Memory B cell (primary cell): ENCODE measurements around the gene CXXC5.

Experiments
- ATAC-seq: fragments of 150-1000 bp; cut with Tn5 transposase; 2 replicates; pipeline ENCODE4 v1.10.0; 2021; ENCODE audit warnings: low read depth, mild to moderate bottlenecking, moderate library complexity
- DNase-seq, 2 donors: peaks; one replicate each; pipeline ENCODE4 v3.0.0; 2022; ENCODE audit warnings: low spot score in 2 of 2
- H3K27ac Mint-ChIP-seq: one replicate; pipeline ENCODE4 v1.8.0; 2022; ENCODE audit warnings: mild to moderate bottlenecking, moderate library complexity, mixed read lengths
- H3K27me3 Mint-ChIP-seq: one replicate; pipeline ENCODE4 v1.8.0; 2022; ENCODE audit warnings: mixed read lengths
- H3K36me3 Mint-ChIP-seq: one replicate; pipeline ENCODE4 v1.8.0; 2022; ENCODE audit warnings: mild to moderate bottlenecking, mixed read lengths
- H3K4me1 Mint-ChIP-seq: one replicate; pipeline ENCODE4 v1.8.0; 2022; ENCODE audit warnings: mixed read lengths
- H3K4me3 Mint-ChIP-seq: one replicate; pipeline ENCODE4 v1.8.0; 2022; ENCODE audit warnings: mild to moderate bottlenecking, moderate library complexity, mixed read lengths
- H3K9me3 Mint-ChIP-seq: one replicate; pipeline ENCODE4 v1.8.0; 2022; ENCODE audit warnings: mixed read lengths

The CXXC5 gene

GRCh38 chr5:139690064-139690802, 42.1 kb downstream of the CXXC5 start:
- H3K4me3 Mint-ChIP-seq = peak overlapping the region; percentile 54
- ATAC-seq (peak; percentile 61), DNase-seq (no peak)
- H3K27me3 Mint-ChIP-seq = no peaks in the 10 kb centered on the region
- H3K9me3 Mint-ChIP-seq = no peaks in the 10 kb centered on the region
- H3K36me3 Mint-ChIP-seq = peaks cover 4% of the 10 kb centered on the region
- H3K27ac Mint-ChIP-seq = peak overlapping the region; percentile 77
- H3K4me1 Mint-ChIP-seq = peaks cover 32% of the 10 kb centered on the region

DNA sequence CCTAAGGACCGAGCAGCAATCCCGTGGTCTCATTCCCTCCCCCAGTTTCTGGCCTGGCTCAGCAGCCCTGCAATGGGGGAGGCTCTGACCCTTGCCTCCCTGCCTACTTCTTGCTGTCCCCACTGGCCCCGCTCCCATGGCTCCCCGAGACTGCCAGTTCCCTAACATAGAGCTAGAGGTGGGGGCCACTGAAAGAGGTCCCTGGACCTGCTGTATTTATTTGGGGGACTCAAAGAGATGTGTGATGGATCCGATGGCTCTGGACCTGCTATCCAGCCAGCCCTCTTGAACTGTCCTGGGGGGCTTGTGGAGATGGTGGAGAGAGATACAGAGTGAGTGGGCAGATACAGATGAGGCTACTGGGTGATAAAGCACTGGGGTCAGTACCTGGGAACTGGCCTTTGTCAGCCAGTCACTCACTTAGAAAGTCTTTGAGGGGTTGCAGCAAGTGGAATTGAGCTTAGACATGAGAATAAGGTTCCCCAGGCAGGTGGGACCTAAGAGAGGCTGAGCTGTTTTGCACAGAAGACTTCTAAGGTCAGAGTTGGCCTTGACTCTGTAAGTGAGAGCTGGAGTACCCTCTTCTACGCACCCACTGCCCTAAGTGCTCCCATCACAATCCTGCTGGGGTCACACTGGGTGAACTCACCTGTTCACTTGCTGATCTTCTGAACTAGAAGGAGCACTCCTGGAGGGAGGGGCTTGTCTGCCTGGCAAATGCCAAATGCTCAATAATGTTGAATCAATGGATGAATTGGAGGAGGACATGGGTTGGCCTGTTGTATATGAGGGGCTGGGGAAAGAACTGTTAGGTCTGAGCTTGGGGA, 42.9 kb downstream of the CXXC5 start:
- H3K4me1 Mint-ChIP-seq = peaks cover 27% of the 10 kb centered on the region
- H3K9me3 Mint-ChIP-seq = no peaks in the 10 kb centered on the region
- H3K4me3 Mint-ChIP-seq = no peak overlapping the region
- DNase-seq (no peak), ATAC-seq (no peak)
- H3K27ac Mint-ChIP-seq = peak overlapping the region; percentile 55
- no peaks in the 10 kb centered on the region for H3K27me3 Mint-ChIP-seq
- H3K36me3 Mint-ChIP-seq = no peaks in the 10 kb centered on the region

DNA sequence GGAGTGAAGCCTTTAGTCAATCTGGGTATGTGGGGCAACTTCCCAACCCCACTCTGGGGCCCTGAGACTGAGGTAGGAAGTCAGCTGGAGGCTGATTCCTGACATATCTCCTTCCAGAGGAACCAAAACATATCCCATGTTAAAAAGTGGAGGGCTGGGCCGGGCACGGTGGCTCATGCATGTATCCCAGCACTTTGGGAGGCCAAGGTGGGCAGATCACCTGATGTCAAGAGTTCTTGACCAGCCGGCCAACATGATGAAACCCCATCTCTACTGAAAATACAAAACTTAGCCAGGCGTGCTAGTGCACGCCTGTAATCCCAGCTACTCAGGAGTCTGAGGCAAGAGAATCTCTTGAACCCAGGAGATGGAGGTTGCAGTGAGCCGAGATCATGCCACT, 44.0 kb downstream of the CXXC5 start:
- Mint-ChIP-seq H3K36me3 (no peaks in the 10 kb centered on the region), H3K27ac (peak overlapping the region; percentile 15), H3K27me3 (peaks cover 4% of the 10 kb centered on the region), H3K4me1 (peaks cover 24% of the 10 kb centered on the region), H3K9me3 (no peaks in the 10 kb centered on the region), H3K4me3 (no peak overlapping the region)
- no peak for DNase-seq
- ATAC-seq = no peak

GRCh38 chr5:139692679-139693308, 44.6 kb downstream of the CXXC5 start:
- DNase-seq = no peak
- peaks cover 21% of the 10 kb centered on the region for H3K4me1 Mint-ChIP-seq
- H3K27me3 Mint-ChIP-seq = peaks cover 4% of the 10 kb centered on the region
- H3K36me3 Mint-ChIP-seq = no peaks in the 10 kb centered on the region
- ATAC-seq = no peak
- no peaks in the 10 kb centered on the region for H3K9me3 Mint-ChIP-seq
- H3K4me3 Mint-ChIP-seq = no peak overlapping the region
- H3K27ac Mint-ChIP-seq = no peak overlapping the region

DNA sequence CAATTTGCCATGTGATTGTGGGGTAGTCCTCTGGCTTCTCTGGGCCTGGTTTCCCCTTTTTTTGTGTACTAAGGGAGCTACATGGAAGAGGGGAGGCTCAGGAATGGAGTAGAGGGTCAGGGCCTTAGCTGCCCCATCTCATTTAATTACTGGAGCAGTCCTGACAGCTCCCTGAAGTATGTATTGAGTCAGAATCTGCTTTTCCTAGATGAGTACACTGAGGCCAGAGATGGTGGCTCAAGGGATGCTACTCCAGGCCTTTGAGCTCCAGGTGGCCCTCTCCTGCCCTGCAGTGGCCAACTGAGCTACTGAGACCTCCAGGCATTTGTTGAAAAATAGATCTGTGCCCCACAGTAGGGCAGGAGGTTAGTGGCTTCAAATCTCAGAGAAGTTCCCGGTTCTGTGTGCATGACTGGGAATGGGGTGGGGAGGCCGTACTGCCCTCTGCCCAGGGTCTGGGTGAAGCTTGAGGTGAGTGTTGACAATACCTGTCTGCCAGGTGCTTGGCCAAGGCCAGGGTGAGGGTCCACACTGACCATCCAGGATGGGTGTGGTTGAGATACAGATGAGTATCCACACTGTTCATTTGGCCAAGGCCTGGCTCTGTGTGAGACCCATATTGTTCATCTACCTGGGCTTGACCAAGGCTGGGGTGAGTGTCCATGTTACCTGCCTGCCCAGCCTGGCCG, 45.7 kb downstream of the CXXC5 start:
- no peak overlapping the region for H3K27ac Mint-ChIP-seq

GRCh38 chr5:139694556-139695177, 46.5 kb downstream of the CXXC5 start:
- Mint-ChIP-seq H3K4me3 (no peak overlapping the region), H3K27me3 (peaks cover 7% of the 10 kb centered on the region), H3K9me3 (no peaks in the 10 kb centered on the region), H3K36me3 (no peaks in the 10 kb centered on the region), H3K4me1 (peaks cover 27% of the 10 kb centered on the region), H3K27ac (no peak overlapping the region)
- DNase-seq (no peak), ATAC-seq (no peak)

More for the DNA sequence above, 45.7 kb downstream of the CXXC5 start:
- peaks cover 7% of the 10 kb centered on the region for H3K27me3 Mint-ChIP-seq
- H3K4me3 Mint-ChIP-seq = no peak overlapping the region
- no peak for ATAC-seq
- H3K4me1 Mint-ChIP-seq = peaks cover 24% of the 10 kb centered on the region
- H3K9me3 Mint-ChIP-seq = no peaks in the 10 kb centered on the region
- no peaks in the 10 kb centered on the region for H3K36me3 Mint-ChIP-seq
- no peak for DNase-seq

DNA sequence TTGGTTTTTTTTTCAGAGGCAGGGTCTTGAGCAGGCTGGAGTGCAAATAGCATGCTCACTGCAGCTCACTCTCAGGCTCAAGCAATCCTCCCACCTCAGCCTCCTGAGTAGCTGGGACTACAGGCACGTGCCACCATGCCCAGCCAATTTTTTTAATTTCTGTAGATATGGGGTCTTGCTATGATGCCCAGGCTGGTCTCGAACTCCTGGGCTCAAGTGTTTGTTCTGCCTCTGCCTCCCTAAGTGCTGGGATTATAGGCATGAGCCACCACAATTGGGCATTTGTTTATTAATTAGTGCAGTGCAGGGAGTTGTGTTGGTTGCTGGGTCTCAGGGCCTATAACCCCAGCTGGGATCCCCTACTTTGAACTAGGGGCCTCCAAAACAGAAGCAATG, 47.0 kb downstream of the CXXC5 start:
- H3K27me3 Mint-ChIP-seq = peaks cover 7% of the 10 kb centered on the region
- peaks cover 23% of the 10 kb centered on the region for H3K4me1 Mint-ChIP-seq
- ATAC-seq = no peak
- no peak overlapping the region for H3K27ac Mint-ChIP-seq
- H3K9me3 Mint-ChIP-seq = no peaks in the 10 kb centered on the region
- no peak overlapping the region for H3K4me3 Mint-ChIP-seq
- no peaks in the 10 kb centered on the region for H3K36me3 Mint-ChIP-seq
- DNase-seq = no peak

- no peak for ATAC-seq
- Mint-ChIP-seq H3K4me1 (peaks cover 23% of the 10 kb centered on the region), H3K4me3 (peak overlapping the region; percentile 75), H3K9me3 (no peaks in the 10 kb centered on the region), H3K27me3 (peaks cover 7% of the 10 kb centered on the region), H3K27ac (peak overlapping the region; percentile 60), H3K36me3 (no peaks in the 10 kb centered on the region)
- no peak for DNase-seq
These were observed 48.2 kb downstream of the CXXC5 start for GRCh38 chr5:139696167-139696893.

DNA sequence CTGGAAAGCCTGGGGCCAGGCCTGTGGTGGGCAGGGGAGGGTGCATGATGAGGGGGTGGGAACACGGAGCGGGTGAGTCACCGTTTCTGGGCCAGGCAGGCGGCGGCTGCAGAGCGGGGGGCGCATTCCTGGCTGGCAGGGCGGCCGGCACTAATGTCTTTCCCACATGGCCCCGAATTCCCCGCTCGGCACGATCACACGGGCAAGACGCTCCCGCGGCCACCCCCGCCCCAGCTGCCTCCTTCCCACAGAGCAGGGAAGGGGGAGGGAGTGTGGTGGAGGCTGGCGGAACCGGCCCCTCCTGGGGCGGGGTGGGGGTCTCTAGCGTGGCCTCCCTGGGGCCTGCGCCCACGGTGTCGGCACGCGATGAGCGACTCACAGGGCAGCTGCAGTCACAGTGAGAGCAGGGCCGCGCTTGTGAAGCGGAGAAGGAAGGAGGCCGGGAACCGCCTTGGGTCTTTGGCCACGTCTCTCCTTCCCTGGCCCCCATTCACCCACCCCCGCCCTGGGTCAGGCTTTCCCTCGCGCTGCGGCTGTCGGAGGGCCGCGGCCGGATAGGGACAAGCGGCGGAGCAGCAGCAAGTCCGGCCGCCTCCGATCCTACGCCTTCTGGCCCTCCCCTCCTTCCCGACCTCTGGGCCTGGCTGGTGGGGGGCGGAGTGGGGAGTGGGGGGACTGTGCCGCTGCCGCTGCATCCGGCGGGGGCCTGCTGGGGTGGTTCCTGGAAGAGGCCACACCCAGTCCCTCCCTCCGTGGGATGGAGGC, 48.9 kb downstream of the CXXC5 start:
- Mint-ChIP-seq H3K4me1 (peaks cover 26% of the 10 kb centered on the region), H3K27ac (peak overlapping the region; percentile 60), H3K4me3 (peak overlapping the region; percentile 75), H3K27me3 (peaks cover 7% of the 10 kb centered on the region), H3K9me3 (no peaks in the 10 kb centered on the region), H3K36me3 (no peaks in the 10 kb centered on the region)
- DNase-seq (no peak), ATAC-seq (peak; percentile 28)

DNA sequence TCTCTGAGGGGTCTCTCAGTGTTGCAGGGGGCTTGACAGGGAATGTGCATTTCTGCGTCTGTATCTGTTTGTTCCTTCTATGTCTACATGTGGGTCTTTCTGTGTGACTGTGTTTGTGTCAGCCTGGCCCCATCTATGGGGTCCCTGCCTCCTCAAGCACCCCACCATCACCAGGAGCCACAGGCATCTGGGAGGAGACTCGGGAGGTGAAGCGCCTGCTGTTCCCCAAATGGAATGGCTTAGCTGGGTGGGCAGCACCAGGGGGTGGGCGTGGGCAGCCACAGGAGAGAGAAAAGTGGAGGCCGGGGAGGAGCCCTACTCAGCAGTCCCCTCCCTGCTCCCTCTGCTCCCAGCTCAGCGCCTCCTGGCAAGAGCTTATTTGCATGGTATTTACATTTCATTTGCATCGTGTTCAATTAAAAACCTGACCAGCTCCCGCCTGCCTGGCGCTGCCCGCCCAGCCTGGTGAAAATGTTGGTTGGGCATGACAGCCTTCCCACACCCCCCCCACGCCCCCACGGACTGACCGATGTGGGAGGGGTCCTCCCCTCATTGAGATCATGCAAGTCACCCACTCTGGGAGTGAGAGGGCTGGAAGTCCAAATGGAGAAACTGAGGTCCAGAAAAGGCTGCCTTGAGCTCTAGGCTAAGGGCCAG, 50.5 kb downstream of the CXXC5 start:
- Mint-ChIP-seq H3K9me3 (no peaks in the 10 kb centered on the region), H3K4me3 (peak overlapping the region; percentile 75), H3K27ac (no peak overlapping the region), H3K4me1 (peaks cover 28% of the 10 kb centered on the region), H3K36me3 (no peaks in the 10 kb centered on the region), H3K27me3 (peaks cover 10% of the 10 kb centered on the region)
- ATAC-seq = peak; percentile 62
- DNase-seq = peak in 1 of 2 donors; percentile 58

- H3K27ac Mint-ChIP-seq = no peak overlapping the region
- H3K36me3 Mint-ChIP-seq = no peaks in the 10 kb centered on the region
- H3K4me1 Mint-ChIP-seq = peaks cover 28% of the 10 kb centered on the region
- H3K4me3 Mint-ChIP-seq = no peak overlapping the region
- ATAC-seq = no peak
- peaks cover 12% of the 10 kb centered on the region for H3K27me3 Mint-ChIP-seq
- DNase-seq = no peak
- no peaks in the 10 kb centered on the region for H3K9me3 Mint-ChIP-seq
These were observed 51.2 kb downstream of the CXXC5 start for GRCh38 chr5:139699351-139699750.

DNA sequence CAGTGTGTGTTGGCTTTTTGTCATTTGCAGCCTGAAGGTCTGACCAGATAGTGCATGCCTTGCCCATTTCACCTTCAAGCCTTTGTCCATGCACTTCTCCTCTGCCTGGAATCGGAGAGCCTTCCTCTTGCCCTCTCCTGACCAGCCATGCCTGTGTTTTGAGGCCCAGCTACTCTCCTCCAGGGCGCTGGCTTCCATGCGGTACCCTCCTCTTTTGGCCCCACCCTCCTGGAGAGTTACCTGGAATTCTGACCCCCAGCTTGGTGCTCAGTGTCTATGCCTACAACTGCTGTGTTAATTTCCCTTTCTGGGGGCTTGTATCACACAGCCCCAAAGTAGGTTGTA, 52.5 kb downstream of the CXXC5 start:
- ATAC-seq = no peak
- H3K27me3 Mint-ChIP-seq = peaks cover 12% of the 10 kb centered on the region
- H3K36me3 Mint-ChIP-seq = no peaks in the 10 kb centered on the region

More for the DNA sequence above, 52.5 kb downstream of the CXXC5 start:
- Mint-ChIP-seq H3K4me3 (no peak overlapping the region), H3K27ac (no peak overlapping the region), H3K4me1 (peaks cover 32% of the 10 kb centered on the region), H3K9me3 (no peaks in the 10 kb centered on the region)
- DNase-seq = no peak
